Cardiac fibroblast (primary cell): ENCODE results near the gene MIEF2.
A peak's percentile ranks its signal among the peaks of the same experiment; 100 is the strongest.
"Not testable (repeated sequence)": the region's sequence is repeated elsewhere in the genome, so short reads cannot be mapped to it uniquely, and the experiment has no call there.

Experiments used
- DNase-seq, 2 donors: peaks; one replicate each; pipeline versions ENCODE4 v3.0.0 to v3.0.0-alpha.2; 2010; ENCODE audit warnings: low read depth in 2 of 2
- H3K4me3 ChIP-seq, 2 donors: replicated peaks in 1 of 2; 1 replicate in 1 of 2; 2 replicates in 1 of 2; pipeline ENCODE4 v1.5.1; 2011; ENCODE audit warnings: low read depth in 2 of 2, low read length in 2 of 2, mild to moderate bottlenecking in 2 of 2, moderate library complexity in 1 of 2
- TF ChIP-seq, protein P1 (sequence below): IDR thresholded peaks from one replicate; pipeline ENCODE4 v1.5.1; 2011; ENCODE audit warnings: low read depth, mild to moderate bottlenecking, low read length, inconsistent platforms

The MIEF2 gene, protein sequence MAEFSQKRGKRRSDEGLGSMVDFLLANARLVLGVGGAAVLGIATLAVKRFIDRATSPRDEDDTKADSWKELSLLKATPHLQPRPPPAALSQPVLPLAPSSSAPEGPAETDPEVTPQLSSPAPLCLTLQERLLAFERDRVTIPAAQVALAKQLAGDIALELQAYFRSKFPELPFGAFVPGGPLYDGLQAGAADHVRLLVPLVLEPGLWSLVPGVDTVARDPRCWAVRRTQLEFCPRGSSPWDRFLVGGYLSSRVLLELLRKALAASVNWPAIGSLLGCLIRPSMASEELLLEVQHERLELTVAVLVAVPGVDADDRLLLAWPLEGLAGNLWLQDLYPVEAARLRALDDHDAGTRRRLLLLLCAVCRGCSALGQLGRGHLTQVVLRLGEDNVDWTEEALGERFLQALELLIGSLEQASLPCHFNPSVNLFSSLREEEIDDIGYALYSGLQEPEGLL

DNA sequence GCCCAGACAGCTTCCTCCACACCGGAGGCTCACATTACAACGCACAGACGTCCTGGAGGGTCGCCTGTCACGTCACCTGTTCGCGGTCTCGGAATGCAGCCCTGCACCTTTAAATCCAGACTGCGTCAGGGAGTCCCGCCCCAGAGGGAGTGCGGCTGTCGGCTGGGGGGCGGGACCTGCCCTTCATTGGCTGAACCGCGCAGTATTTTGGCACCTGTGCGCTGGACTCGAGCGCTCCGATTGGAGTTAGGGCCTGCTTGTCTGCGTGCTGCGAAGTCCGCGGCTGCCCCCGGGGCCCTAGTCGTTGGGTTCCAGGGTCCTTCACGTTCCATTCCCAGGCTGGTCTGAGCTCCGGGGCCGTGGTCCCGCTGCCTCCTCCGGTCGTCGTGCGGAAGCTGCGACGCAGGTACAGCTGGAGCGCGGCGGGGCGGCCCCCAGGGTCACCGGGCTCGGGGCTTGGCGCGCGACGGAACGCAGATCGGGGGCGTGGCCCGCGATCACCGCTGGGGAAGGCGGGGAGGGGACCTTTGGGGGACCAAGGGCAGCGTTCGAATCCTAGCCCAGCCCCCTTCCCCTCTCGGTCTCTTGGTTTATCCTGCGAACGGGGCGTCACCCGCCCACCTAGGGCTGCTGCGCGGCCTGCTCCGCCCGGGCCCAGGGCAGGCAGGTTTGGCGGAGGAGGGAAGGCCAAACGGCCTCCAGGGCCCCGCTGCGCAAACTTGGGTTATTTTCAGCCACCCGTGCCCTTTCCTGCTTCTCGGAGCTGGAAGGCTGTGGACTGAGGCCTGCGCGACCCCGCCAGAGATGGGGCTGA, at the start of gene MIEF2:
Gene MIEF2 (plus strand): TSS at position 331 of the 814 bp plus-strand sequence. CDS start 2,059 bp downstream, outside the sequence.
- peak; percentile 95 to 96 for DNase-seq
- TF ChIP-seq, protein P1, sequence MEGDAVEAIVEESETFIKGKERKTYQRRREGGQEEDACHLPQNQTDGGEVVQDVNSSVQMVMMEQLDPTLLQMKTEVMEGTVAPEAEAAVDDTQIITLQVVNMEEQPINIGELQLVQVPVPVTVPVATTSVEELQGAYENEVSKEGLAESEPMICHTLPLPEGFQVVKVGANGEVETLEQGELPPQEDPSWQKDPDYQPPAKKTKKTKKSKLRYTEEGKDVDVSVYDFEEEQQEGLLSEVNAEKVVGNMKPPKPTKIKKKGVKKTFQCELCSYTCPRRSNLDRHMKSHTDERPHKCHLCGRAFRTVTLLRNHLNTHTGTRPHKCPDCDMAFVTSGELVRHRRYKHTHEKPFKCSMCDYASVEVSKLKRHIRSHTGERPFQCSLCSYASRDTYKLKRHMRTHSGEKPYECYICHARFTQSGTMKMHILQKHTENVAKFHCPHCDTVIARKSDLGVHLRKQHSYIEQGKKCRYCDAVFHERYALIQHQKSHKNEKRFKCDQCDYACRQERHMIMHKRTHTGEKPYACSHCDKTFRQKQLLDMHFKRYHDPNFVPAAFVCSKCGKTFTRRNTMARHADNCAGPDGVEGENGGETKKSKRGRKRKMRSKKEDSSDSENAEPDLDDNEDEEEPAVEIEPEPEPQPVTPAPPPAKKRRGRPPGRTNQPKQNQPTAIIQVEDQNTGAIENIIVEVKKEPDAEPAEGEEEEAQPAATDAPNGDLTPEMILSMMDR: no peak
- peak within 1 kb of the TSS; percentile 68 to 96 for H3K4me3 ChIP-seq

DNA sequence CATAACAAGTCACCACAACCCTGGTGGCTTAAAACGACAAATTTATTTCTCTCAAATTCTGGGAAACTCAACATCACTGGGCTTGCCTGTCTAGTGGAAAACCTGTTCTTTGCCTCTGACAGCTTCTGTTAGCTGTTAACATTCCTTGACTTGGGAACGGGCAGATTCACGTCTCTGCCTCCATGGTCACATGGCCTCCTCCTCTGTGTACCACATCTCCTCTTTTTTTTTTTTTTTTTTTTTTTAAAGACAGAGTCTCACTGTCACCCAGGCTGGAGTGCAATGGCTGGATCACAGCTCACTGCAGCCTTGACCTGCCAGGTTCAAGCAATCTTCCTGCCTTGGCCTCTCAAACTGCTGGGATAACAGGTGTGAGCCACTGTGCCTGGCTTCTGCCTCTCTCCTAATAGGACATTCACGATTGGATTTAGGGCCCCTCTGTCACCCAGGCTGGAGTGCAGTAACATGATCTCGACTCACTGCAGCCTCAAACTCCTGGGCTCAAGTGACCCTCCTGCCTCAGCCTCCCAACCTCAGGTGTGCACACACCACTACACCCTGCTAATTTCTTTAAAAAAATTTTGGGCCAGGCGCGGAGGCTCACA, 46.7 kb upstream of the MIEF2 start:
- no peak for DNase-seq

DNA sequence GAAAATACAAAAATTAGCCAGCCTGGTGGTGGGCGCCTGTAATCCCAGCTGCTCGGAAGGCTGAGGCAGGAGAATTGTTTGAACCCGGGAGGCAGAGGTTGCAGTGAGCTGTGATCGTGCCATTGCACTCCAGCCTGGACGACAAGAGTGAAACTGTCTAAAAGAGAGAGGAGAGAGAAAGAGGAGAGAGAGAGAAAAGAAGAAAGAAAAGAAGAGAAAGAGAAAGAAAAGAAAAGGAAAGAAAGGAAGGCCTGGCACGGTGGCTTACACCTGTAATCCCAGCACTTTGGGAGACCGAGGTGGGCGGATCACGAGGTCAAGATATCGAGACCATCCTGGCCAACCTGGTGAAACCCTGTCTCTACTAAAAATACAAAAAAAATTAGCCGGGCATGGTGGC, 43.6 kb upstream of the MIEF2 start:
- not testable (repeated sequence) for DNase-seq, H3K4me3 ChIP-seq

More for the DNA sequence above, 46.7 kb upstream of the MIEF2 start:
- no peak overlapping the region for H3K4me3 ChIP-seq
- TF ChIP-seq, protein P1: no peak

DNA sequence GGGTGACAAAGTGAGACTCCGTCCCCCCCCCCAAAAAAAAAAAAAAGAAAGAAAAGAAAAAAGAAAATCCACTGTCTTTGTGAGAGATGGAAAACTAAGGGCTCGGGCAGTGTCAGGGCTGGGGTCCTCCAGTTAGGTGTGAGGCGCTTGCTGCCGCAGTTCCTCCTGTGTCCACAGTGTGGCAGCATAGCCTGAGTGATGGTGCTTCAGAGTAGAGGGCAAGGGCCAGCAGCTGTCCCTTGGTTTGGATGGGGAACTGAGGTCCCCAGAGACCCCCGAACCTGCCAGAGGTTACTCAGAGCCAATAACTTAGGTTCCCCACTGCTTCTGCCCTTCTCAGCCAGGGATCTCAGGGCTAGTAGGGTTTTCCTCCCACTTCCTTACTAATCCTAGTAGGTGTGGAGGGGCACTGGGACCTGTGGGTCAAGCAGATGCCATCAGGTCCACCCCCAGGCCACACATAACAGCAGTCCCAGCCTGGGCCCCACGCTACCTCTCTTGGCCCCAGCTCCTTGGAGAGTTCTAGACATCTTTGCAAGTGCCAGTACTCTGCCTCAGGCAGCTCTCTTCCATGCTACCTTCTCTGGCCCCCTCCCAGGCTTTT, 42.9 kb upstream of the MIEF2 start:
- DNase-seq: peak; percentile 68 to 75
- TF ChIP-seq, protein P1: peak; percentile 98
- no peak overlapping the region for H3K4me3 ChIP-seq

DNA sequence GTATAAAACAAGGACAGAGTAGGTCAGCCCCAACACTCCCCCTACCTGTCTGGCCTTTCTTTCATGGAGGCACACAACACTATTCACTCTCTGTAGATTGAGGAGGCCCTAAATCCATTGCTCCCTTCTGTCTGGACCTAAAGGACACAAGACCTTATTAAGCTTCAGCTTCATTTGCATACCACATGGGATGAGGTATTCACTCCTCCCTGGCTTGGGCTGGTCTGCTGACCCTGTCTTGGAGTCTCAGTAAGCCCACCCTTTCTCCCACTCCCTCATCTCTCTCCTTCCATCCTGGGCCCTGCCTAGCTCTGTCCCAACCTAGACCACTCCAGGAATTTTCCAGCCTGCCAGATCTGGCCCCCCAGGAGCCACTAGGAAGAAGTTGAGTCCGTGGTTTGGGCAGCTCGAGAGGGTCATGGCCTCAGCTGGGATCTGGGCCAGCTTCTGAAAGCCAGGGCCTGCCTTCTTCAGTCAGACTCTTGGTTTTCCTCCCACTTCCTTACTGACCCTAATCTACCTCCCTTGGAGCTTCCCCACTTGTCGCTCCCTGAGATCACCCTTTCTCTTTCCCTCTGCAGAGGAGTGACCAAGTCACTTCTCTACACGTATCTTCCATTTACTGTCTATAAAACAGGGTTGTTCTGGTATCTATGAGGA, 41.6 kb upstream of the MIEF2 start:
- DNase-seq: peak; percentile 37 to 82
- TF ChIP-seq, protein P1: no peak
- no peak overlapping the region for H3K4me3 ChIP-seq

DNA sequence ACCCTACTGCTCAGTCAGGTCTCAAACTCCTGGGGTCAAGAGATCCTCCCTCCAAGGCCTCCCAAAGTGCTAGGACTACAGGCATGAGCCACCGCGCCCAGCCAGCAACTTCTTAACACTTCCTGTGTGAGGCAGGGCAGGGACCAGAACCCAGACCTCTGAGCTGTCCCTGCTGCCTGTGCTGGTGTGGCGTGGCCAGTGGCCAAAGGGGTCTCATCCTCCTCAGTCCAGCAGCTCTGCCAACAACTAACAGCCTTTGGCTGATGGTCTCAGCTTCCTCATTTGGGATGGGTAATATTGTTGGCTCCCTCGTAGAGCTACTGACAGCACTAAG, 36.4 kb upstream of the MIEF2 start:
- DNase-seq: no peak
- TF ChIP-seq, protein P1: no peak
- H3K4me3 ChIP-seq: no peak overlapping the region
